Keratinocyte (primary cell): ENCODE measurements around the gene PRRX1. TPM values are rescaled to one million over a fixed set of nuclear protein-coding genes. Genes with fewer than 3 reads are reported as not detected.

Experiments used
- DNase-seq: peaks from one replicate; pipeline ENCODE4 v3.0.0-alpha.2; 2011; ENCODE audit warnings: low read depth, missing footprints, low spot score
- FAIRE-seq: peaks from 2 replicates; lab custom pipeline; 2011; peaks lifted over from hg19 to GRCh38; lab: Jason Lieb, UNC
- H2AFZ ChIP-seq: 2 replicates; pipeline ENCODE4 v1.6.0; 2012; ENCODE audit warnings: low read length, control low read depth, inconsistent platforms; ENCODE audit not compliant: control insufficient read depth
- H3K27ac ChIP-seq: 2 replicates; pipeline ENCODE4 v1.5.1; 2011; ENCODE audit warnings: low read length; ENCODE audit not compliant: control insufficient read depth, insufficient read depth
- H3K27me3 ChIP-seq: 3 replicates; pipeline ENCODE4 v1.6.0; 2011; ENCODE audit warnings: low read length; ENCODE audit not compliant: control insufficient read depth, insufficient read depth; ENCODE audit errors: extremely low read depth
- H3K36me3 ChIP-seq, 2 experiments: 2 replicates in 1 of 2; 3 replicates in 1 of 2; pipeline ENCODE4 v1.5.1; 2011; ENCODE audit warnings: low read length in 2 of 2, mild to moderate bottlenecking in 1 of 2; ENCODE audit not compliant: control insufficient read depth in 2 of 2, insufficient read depth in 2 of 2; ENCODE audit errors: extremely low read depth in 1 of 2
- H3K4me1 ChIP-seq: 3 replicates; pipeline ENCODE4 v1.5.1; 2011; ENCODE audit warnings: low read length; ENCODE audit not compliant: control insufficient read depth, insufficient read depth; ENCODE audit errors: extremely low read depth
- H3K4me2 ChIP-seq: 3 replicates; pipeline ENCODE4 v1.6.0; 2011; ENCODE audit warnings: low read depth, low read length; ENCODE audit not compliant: control insufficient read depth, insufficient read depth; ENCODE audit errors: extremely low read depth
- H3K4me3 ChIP-seq, 3 experiments: fragments of 200-600 bp in 1 of 3; sonication (generic) in 1 of 3; 2 replicates in 2 of 3; 3 replicates in 1 of 3; pipeline ENCODE4 v1.5.1; 2011 to 2016; ENCODE audit warnings: low read length in 3 of 3, mild to moderate bottlenecking in 3 of 3, control low read depth in 2 of 3, inconsistent platforms in 1 of 3, low read depth in 1 of 3, mixed read lengths in 1 of 3, mixed run types in 1 of 3, moderate library complexity in 1 of 3; ENCODE audit not compliant: control insufficient read depth in 2 of 3, insufficient read depth in 2 of 3; ENCODE audit errors: extremely low read depth in 1 of 3
- H3K79me2 ChIP-seq: 2 replicates; pipeline ENCODE4 v1.6.0; 2012; ENCODE audit warnings: low read length; ENCODE audit not compliant: control insufficient read depth, insufficient read depth
- H3K9ac ChIP-seq: 3 replicates; pipeline ENCODE4 v1.6.0; 2011; ENCODE audit warnings: low read length; ENCODE audit not compliant: control insufficient read depth, insufficient read depth; ENCODE audit errors: extremely low read depth
- H3K9me1 ChIP-seq: 3 replicates; pipeline ENCODE4 v1.6.0; 2011; ENCODE audit warnings: low read length; ENCODE audit not compliant: control insufficient read depth, insufficient read depth; ENCODE audit errors: extremely low read depth
- H3K9me3 ChIP-seq: 2 replicates; pipeline ENCODE4 v1.5.1; 2012; ENCODE audit warnings: low read depth, low read length; ENCODE audit not compliant: control insufficient read depth
- H4K20me1 ChIP-seq: 3 replicates; pipeline ENCODE4 v1.6.0; 2011; ENCODE audit warnings: low read length; ENCODE audit not compliant: control insufficient read depth, insufficient read depth; ENCODE audit errors: extremely low read depth
- EZH2 ChIP-seq: IDR thresholded peaks from one replicate; pipeline ENCODE4 v1.6.1; 2012; ENCODE audit warnings: inconsistent platforms, mild to moderate bottlenecking, low read length, moderate library complexity
- dilution Hi-C: fragments of 300-500 bp; cut with MboI; formaldehyde crosslinking; loops from one replicate; pipeline ENCODE4 v1.7.0; 2020; ENCODE audit warnings: low sequenced_read_pairs; ENCODE audit not compliant: extremely low pct_ligation_motif_present
- polyA plus RNA-seq, 5 experiments: library from polyadenylated mRNA; depleted of rRNA in 3 of 5; stranded (reverse) in 3 of 5; stranded (forward) in 1 of 5; unstranded in 1 of 5; fragments of >200 nt; gene quantifications; 1 replicate in 1 of 5; 2 replicates in 3 of 5; 3 replicates in 1 of 5; pipeline versions ENCODE4 v1.2.1 to v1.2.3, GENCODE V29; 2011 to 2012; ENCODE audit warnings: missing spikeins in 2 of 5, low read depth in 1 of 5, low replicate concordance in 1 of 5
- TF ChIP-seq, protein P1 (sequence below), 3 experiments: IDR thresholded peaks in 1 of 3; conservative IDR thresholded peaks in 1 of 3; optimal IDR thresholded peaks in 1 of 3; 2 replicates in 2 of 3; 3 replicates in 1 of 3; pipeline versions ENCODE3 to v1.5.1; 2011; ENCODE audit warnings: low read length in 3 of 3, mild to moderate bottlenecking in 3 of 3, moderate library complexity in 2 of 3, control low read depth in 1 of 3, inconsistent platforms in 1 of 3; ENCODE audit not compliant: insufficient read depth in 2 of 3; ENCODE audit errors: extremely low read depth in 1 of 3

PRRX1 gene
- polyA plus RNA-seq, 1 donor (not counting 4 experiments of a cell fraction or from before 2014, with no cell fraction given), result not detected

DNA sequence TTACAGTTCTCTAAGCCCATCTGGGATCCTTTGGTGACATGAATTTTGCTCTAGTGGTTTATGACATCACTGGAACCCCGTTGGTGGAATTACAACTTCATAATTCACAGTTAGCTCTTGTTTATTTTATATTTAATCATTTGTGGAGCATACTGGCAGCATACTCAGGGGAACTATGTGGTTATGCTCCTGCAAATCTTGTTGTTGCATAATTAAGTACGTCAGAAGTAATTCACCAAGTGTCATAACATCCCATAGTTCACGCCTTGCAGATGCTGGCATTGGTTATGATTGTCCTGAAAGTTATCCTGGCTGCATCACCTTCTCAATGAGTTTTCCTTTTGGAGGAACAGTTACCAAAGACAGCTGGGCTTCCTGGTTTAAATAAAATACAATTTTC, 16.5 kb downstream of the PRRX1 start:
- Histone ChIP-seq H3K9me3 (no peaks in the 10 kb centered on the region), H3K36me3 (no peaks in the 10 kb centered on the region), H3K79me2 (no peaks in the 10 kb centered on the region), H3K9ac (no peak overlapping the region), H3K27ac (no peak overlapping the region), H4K20me1 (no peaks in the 10 kb centered on the region), H3K4me3 (no peak overlapping the region), H2AFZ (no peak overlapping the region), H3K4me1 (no peaks in the 10 kb centered on the region), H3K4me2 (no peak overlapping the region), H3K27me3 (no peaks in the 10 kb centered on the region), H3K9me1 (no peaks in the 10 kb centered on the region)
- FAIRE-seq, result no peak
- no peak for TF ChIP-seq EZH2
- TF ChIP-seq, protein P1, sequence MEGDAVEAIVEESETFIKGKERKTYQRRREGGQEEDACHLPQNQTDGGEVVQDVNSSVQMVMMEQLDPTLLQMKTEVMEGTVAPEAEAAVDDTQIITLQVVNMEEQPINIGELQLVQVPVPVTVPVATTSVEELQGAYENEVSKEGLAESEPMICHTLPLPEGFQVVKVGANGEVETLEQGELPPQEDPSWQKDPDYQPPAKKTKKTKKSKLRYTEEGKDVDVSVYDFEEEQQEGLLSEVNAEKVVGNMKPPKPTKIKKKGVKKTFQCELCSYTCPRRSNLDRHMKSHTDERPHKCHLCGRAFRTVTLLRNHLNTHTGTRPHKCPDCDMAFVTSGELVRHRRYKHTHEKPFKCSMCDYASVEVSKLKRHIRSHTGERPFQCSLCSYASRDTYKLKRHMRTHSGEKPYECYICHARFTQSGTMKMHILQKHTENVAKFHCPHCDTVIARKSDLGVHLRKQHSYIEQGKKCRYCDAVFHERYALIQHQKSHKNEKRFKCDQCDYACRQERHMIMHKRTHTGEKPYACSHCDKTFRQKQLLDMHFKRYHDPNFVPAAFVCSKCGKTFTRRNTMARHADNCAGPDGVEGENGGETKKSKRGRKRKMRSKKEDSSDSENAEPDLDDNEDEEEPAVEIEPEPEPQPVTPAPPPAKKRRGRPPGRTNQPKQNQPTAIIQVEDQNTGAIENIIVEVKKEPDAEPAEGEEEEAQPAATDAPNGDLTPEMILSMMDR (optimal IDR thresholded peaks at IDR 0.05 in 1 of 3, IDR thresholded peaks at IDR 0.05 in 1 of 3, conservative IDR thresholded peaks at IDR 0.05 in 1 of 3; ENCODE audit: extremely low read depth in 1 of 3, insufficient read depth in 2 of 3, low read length in 3 of 3), result no peak
- DNase-seq, result no peak
- dilution Hi-C loops, result no loop called here

DNA sequence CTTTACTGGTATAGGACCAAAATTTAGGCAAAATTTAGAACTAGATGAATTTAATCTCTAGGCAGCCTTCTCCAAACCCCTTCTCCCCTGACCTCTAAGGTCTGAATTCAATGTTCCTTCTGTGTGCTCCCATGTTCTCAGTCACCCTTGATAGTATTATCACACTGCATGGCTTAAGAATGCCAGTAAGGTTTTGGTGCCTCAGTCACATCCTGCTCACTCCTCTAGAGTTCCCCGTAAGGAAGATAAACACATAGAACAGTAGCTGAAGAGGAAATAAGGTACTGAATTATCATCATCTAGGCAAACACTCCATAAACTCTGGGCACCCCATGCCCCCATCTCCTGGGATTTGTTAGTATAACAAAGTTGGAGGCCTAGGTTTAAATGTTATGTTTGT, 18.2 kb downstream of the PRRX1 start:
- Histone ChIP-seq H2AFZ (no peak overlapping the region), H3K9me1 (no peaks in the 10 kb centered on the region), H3K27ac (no peak overlapping the region), H4K20me1 (no peaks in the 10 kb centered on the region), H3K36me3 (no peaks in the 10 kb centered on the region), H3K79me2 (no peaks in the 10 kb centered on the region), H3K4me2 (no peak overlapping the region), H3K4me1 (no peaks in the 10 kb centered on the region), H3K9ac (no peak overlapping the region), H3K27me3 (no peaks in the 10 kb centered on the region), H3K9me3 (no peaks in the 10 kb centered on the region), H3K4me3 (no peak overlapping the region)
- dilution Hi-C loops, result no loop called here
- FAIRE-seq, result no peak
- no peak for DNase-seq
- TF ChIP-seq, protein P1 (optimal IDR thresholded peaks at IDR 0.05 in 1 of 3, IDR thresholded peaks at IDR 0.05 in 1 of 3, conservative IDR thresholded peaks at IDR 0.05 in 1 of 3; ENCODE audit: extremely low read depth in 1 of 3, insufficient read depth in 2 of 3, low read length in 3 of 3), result no peak
- TF ChIP-seq EZH2, result no peak
